ENCODE results near the gene SYK.

The SYK gene

DNA sequence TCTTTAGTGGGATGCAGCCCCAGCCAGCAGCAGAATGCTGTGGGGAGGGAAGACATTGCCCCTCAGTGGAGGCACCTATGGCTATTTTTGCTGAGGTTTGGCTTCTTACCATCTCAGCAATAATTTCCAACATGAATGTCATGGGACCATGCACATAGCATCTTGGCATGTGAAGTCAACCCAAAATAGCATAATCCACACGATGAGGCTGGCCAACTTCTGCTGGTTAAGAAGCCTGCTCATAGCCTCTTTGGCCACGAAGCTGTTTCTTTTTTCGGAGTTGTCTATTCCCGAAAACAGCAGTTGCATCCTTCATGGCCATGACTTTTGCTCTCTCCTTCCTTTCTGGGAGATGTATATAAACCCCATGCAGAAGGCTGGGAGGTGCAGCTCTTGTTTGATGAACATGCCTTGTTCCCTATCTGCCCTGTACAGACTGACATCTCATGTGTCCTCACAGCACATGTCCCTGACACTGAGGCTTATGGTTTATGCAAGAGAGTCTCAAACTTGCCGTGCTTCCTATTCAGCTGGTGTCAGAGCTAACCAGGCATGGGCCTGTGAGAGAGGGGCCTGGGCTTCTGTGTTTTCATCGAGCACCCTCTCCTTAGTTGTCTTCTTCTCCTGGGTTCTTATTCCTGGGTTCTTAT lies 45.3 kb downstream of the SYK start:
- Histone ChIP-seq H3K27me3 (ENCODE audit: control insufficient read depth, insufficient read depth, low read length) (no peaks in the 10 kb centered on the region), H3K4me3 (ENCODE audit: low read length) (no peak overlapping the region), H3K36me3 (ENCODE audit: control insufficient read depth, insufficient read depth, low read length) (no peaks in the 10 kb centered on the region), H3K4me1 (ENCODE audit: control insufficient read depth, insufficient read depth, low read length) (no peaks in the 10 kb centered on the region), H3K27ac (ENCODE audit: low read length) (no peak overlapping the region), H3K9me3 (ENCODE audit: control insufficient read depth, insufficient read depth, low read length) (no peaks in the 10 kb centered on the region)
- WGBS (ENCODE audit: insufficient coverage, insufficient read length) = no CpG with 5 or more reads among the region's 6 CpGs
- DNase-seq (ENCODE audit: low read depth, low spot score) = no peak

DNA sequence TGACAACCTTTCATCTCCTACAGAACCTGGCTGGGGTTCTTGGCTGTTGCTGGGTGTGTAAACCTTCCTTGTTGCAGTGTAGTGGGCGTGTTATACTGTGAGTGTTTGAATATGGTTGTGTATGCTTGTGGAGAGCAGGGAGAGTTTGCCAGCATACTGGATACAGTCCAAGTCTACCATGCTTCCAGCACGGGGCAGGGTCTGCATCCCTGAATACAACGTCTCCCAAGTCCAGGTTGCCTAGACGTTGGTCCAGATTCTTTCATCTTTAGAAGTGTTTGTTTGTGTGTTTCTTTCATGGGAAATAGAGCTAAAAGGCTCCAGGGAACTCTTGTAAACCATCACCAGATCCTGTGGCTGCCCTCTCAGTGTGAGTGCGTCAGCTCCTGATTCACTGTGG lies 46.4 kb downstream of the SYK start:
- no peak overlapping the region for H3K4me3 ChIP-seq (ENCODE audit: low read length)
- no peak for DNase-seq (ENCODE audit: low read depth, low spot score)
- no peaks in the 10 kb centered on the region for H3K27me3 ChIP-seq (ENCODE audit: control insufficient read depth, insufficient read depth, low read length)
- H3K9me3 ChIP-seq (ENCODE audit: control insufficient read depth, insufficient read depth, low read length) = no peaks in the 10 kb centered on the region
- no peak overlapping the region for H3K27ac ChIP-seq (ENCODE audit: low read length)
- no peaks in the 10 kb centered on the region for H3K36me3 ChIP-seq (ENCODE audit: control insufficient read depth, insufficient read depth, low read length)
- H3K4me1 ChIP-seq (ENCODE audit: control insufficient read depth, insufficient read depth, low read length) = no peaks in the 10 kb centered on the region
- no CpG with 5 or more reads among the region's 5 CpGs for WGBS (ENCODE audit: insufficient coverage, insufficient read length)

DNA sequence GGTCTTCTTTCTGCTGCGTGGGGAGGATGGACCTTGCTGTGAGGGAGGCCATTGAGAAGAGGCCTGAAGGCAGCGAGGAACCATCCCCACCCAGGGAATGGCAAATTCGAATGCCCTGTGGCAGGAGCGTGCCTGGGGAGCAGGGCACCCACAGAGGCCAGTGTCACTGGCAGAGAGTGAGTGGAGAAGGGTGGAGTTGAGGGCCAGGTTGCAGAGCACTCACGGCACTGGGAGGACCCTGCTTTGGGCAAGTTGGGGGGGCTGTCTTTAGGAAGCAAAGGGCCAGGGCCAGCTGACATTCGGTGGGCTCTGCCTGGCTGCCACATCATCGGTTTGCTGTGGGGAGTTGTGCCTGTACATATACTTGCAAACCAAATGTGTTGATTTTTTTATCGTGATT lies 47.2 kb downstream of the SYK start:
- no CpG with 5 or more reads among the region's 8 CpGs for WGBS (ENCODE audit: insufficient coverage, insufficient read length)
- Histone ChIP-seq H3K9me3 (ENCODE audit: control insufficient read depth, insufficient read depth, low read length) (no peaks in the 10 kb centered on the region), H3K36me3 (ENCODE audit: control insufficient read depth, insufficient read depth, low read length) (no peaks in the 10 kb centered on the region), H3K4me1 (ENCODE audit: control insufficient read depth, insufficient read depth, low read length) (no peaks in the 10 kb centered on the region), H3K4me3 (ENCODE audit: low read length) (no peak overlapping the region), H3K27me3 (ENCODE audit: control insufficient read depth, insufficient read depth, low read length) (no peaks in the 10 kb centered on the region), H3K27ac (ENCODE audit: low read length) (no peak overlapping the region)
- DNase-seq (ENCODE audit: low read depth, low spot score) = no peak

DNA sequence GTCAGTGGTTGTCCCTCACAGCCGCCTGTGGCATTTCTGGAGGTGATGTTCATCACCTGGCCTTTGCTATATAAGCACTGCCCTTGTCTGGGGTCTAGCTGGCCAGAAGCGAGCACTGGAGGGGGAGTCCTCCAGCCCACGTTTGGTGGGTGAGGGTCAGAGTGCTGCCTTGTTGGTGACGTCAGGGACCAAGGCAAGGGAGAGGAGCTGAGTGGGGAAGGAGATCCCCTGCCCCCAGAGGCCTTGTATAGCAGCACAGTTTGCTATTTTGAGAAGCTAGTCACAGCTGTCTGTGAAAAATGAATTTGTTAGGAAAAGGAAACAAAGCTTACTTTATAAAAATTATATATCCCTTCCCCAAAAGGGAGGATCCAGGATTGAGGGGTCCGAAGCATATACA lies 49.8 kb downstream of the SYK start:
- Histone ChIP-seq H3K4me3 (ENCODE audit: low read length) (no peak overlapping the region), H3K36me3 (ENCODE audit: control insufficient read depth, insufficient read depth, low read length) (no peaks in the 10 kb centered on the region), H3K4me1 (ENCODE audit: control insufficient read depth, insufficient read depth, low read length) (no peaks in the 10 kb centered on the region), H3K9me3 (ENCODE audit: control insufficient read depth, insufficient read depth, low read length) (no peaks in the 10 kb centered on the region), H3K27ac (ENCODE audit: low read length) (no peak overlapping the region), H3K27me3 (ENCODE audit: control insufficient read depth, insufficient read depth, low read length) (no peaks in the 10 kb centered on the region)
- no peak for DNase-seq (ENCODE audit: low read depth, low spot score)
- no CpG with 5 or more reads among the region's 5 CpGs for WGBS (ENCODE audit: insufficient coverage, insufficient read length)

DNA sequence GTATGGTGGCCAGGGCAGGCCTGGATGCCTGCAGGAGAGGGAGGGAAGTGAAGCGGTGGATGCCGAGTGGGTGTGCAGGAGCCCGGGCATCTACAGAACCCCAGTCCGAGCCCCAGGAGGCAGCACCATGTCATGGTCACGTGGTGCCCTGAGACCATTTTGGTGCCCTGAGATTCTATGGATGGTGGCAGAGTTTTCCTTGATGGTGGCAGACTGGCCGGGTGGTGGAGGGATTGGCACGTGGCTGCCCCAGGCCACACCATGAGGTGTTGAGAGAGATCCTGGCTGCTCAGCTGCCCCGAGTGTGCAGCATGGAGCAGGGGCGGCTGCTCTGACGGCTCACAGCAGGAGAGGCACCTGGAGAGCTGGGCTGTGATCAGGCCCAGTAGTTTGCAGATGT lies 52.3 kb downstream of the SYK start:
- Histone ChIP-seq H3K4me3 (ENCODE audit: low read length) (no peak overlapping the region), H3K27ac (ENCODE audit: low read length) (no peak overlapping the region), H3K36me3 (ENCODE audit: control insufficient read depth, insufficient read depth, low read length) (no peaks in the 10 kb centered on the region), H3K4me1 (ENCODE audit: control insufficient read depth, insufficient read depth, low read length) (no peaks in the 10 kb centered on the region), H3K9me3 (ENCODE audit: control insufficient read depth, insufficient read depth, low read length) (no peaks in the 10 kb centered on the region), H3K27me3 (ENCODE audit: control insufficient read depth, insufficient read depth, low read length) (no peaks in the 10 kb centered on the region)
- DNase-seq (ENCODE audit: low read depth, low spot score) = no peak
- WGBS (ENCODE audit: insufficient coverage, insufficient read length) = no CpG with 5 or more reads among the region's 10 CpGs

DNA sequence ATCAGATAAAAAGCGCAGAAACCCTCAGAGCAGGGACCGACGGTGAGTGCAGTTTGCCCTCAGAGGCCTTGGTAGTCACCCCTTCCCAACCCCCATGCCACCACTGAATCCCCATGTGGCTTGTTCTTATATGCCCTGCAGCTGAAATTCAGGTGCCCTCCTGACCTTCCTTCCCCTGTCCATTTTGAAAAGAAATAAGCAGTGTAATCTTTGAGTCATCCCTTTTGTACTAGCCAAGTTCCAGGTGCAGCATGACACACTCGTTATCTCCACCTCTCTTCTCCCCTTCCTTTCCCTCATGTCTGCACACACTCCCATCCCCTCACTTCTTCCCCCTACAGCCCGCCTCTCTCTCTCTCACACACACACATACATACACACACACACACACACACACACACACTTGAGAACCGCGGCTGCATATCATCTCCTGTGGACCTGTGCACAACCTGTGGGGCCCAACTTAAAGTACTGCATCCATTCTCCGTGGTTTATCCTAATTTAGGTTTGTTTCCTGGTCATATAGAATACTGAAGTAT lies 53.1 kb downstream of the SYK start:
- no peaks in the 10 kb centered on the region for H3K9me3 ChIP-seq (ENCODE audit: control insufficient read depth, insufficient read depth, low read length)
- no peaks in the 10 kb centered on the region for H3K4me1 ChIP-seq (ENCODE audit: control insufficient read depth, insufficient read depth, low read length)
- H3K4me3 ChIP-seq (ENCODE audit: low read length) = no peak overlapping the region
- H3K27me3 ChIP-seq (ENCODE audit: control insufficient read depth, insufficient read depth, low read length) = no peaks in the 10 kb centered on the region
- no peaks in the 10 kb centered on the region for H3K36me3 ChIP-seq (ENCODE audit: control insufficient read depth, insufficient read depth, low read length)
- H3K27ac ChIP-seq (ENCODE audit: low read length) = no peak overlapping the region
- no peak for DNase-seq (ENCODE audit: low read depth, low spot score)
- WGBS (ENCODE audit: insufficient coverage, insufficient read length) = no CpG with 5 or more reads among the region's 8 CpGs

DNA sequence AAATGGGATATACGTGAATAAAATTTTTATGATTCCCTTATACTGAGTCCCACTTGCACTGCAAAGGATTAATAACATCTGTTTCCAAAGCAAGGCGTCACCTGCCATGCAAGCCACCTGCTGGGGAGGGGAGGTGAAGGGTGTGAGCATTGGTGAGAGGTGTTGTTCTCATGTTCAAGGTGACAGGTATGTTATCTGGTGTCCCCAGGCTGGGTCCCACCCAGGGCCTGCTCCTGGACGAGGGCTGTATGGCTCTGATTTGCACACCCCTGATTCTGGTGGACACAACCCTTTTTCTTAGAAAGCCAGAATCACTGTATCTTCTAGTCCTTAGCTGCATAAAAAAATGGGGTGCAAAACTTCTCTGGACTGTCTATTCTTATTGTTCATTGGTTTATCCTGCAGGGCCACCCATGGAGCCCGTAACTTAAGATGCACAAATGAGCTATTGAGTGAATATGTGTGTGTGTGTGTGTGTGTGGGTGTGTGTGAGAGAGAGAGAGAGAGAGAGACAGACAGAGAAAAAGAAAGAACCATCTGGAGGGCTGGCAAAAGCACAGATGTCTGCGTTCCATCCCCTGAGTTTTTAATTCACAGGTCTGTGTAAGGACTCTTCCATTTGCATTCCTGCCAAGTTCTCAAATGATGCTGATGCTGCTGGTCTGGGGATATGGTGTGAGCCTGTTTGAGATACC lies 53.7 kb downstream of the SYK start:
- Histone ChIP-seq H3K27ac (ENCODE audit: low read length) (no peak overlapping the region), H3K9me3 (ENCODE audit: control insufficient read depth, insufficient read depth, low read length) (no peaks in the 10 kb centered on the region), H3K27me3 (ENCODE audit: control insufficient read depth, insufficient read depth, low read length) (no peaks in the 10 kb centered on the region), H3K4me3 (ENCODE audit: low read length) (no peak overlapping the region), H3K36me3 (ENCODE audit: control insufficient read depth, insufficient read depth, low read length) (no peaks in the 10 kb centered on the region), H3K4me1 (ENCODE audit: control insufficient read depth, insufficient read depth, low read length) (no peaks in the 10 kb centered on the region)
- no peak for DNase-seq (ENCODE audit: low read depth, low spot score)
- no CpG with 5 or more reads among the region's 5 CpGs for WGBS (ENCODE audit: insufficient coverage, insufficient read length)

DNA sequence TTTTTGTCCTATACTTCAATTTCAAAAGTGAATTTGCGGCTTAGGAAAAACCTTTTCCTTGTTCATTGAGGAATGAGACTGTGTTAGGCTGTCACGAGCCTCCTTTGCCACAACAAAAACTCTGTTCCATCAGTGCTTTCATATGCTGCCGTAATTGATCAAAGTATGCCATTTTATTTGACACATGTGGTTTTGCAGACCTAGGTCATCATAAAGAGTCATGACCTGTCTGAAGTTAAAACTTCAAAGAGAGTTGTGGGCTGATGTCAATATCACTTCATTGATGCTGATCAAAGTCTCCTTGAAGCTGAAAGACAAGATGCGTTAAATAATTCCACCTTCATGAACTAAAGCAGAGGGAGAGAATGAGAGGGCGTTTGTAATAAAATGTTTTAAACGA lies 55.5 kb downstream of the SYK start:
- no peak overlapping the region for H3K27ac ChIP-seq (ENCODE audit: low read length)
- H3K4me3 ChIP-seq (ENCODE audit: low read length) = no peak overlapping the region
- H3K4me1 ChIP-seq (ENCODE audit: control insufficient read depth, insufficient read depth, low read length) = no peaks in the 10 kb centered on the region
- H3K27me3 ChIP-seq (ENCODE audit: control insufficient read depth, insufficient read depth, low read length) = no peaks in the 10 kb centered on the region
- no peaks in the 10 kb centered on the region for H3K36me3 ChIP-seq (ENCODE audit: control insufficient read depth, insufficient read depth, low read length)
- WGBS (ENCODE audit: insufficient coverage, insufficient read length) = 100% methylated on average over 2 of the region's 6 CpGs
- no peak for DNase-seq (ENCODE audit: low read depth, low spot score)
- H3K9me3 ChIP-seq (ENCODE audit: control insufficient read depth, insufficient read depth, low read length) = no peaks in the 10 kb centered on the region

DNA sequence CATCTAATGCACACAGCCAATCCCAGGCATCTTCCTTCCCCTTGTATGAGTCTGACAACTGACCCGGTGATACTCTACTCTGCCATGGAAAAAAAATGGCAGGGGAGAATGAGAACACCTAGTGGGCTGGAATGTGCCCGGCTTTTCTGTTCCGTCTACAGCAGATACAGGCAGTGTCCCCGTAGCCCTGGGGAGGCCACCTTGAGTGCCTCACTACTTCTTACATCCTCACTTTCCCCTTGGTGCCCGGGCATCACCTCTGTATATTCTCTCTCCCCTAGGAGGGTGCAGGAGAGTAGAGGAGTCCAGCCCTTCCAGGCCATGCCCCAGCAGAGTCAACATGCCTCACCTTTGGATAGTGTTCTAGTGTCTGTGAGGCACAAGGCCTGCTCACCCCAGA lies 56.2 kb downstream of the SYK start:
- Histone ChIP-seq H3K4me1 (ENCODE audit: control insufficient read depth, insufficient read depth, low read length) (no peaks in the 10 kb centered on the region), H3K4me3 (ENCODE audit: low read length) (no peak overlapping the region), H3K27me3 (ENCODE audit: control insufficient read depth, insufficient read depth, low read length) (no peaks in the 10 kb centered on the region), H3K36me3 (ENCODE audit: control insufficient read depth, insufficient read depth, low read length) (no peaks in the 10 kb centered on the region), H3K27ac (ENCODE audit: low read length) (no peak overlapping the region), H3K9me3 (ENCODE audit: control insufficient read depth, insufficient read depth, low read length) (no peaks in the 10 kb centered on the region)
- DNase-seq (ENCODE audit: low read depth, low spot score) = no peak
- no CpG with 5 or more reads among the region's 5 CpGs for WGBS (ENCODE audit: insufficient coverage, insufficient read length)

DNA sequence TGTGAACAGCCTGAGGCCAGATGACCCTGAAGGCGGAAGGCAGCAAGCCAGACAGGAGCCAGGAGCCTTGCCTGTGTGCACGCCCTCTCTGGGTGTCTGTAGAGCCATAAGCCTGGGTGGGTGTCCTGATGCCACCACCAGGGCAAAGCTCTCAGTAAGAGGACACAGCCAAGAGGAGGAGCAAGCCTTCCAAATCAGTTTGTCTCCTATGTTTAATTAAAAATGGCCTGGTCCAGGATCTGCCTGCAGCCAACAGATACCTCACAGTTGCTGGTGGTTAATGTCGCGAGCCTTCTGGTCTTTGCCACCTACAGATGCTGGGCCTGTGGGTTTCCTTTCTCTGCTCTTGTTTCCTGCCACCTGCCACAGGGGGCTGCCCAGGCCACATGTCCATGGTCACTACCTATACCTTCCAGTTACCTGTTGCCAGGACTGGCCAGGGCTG lies 56.9 kb downstream of the SYK start:
- H3K4me3 ChIP-seq (ENCODE audit: low read length) = no peak overlapping the region
- no peaks in the 10 kb centered on the region for H3K4me1 ChIP-seq (ENCODE audit: control insufficient read depth, insufficient read depth, low read length)
- no peak for DNase-seq (ENCODE audit: low read depth, low spot score)
- H3K36me3 ChIP-seq (ENCODE audit: control insufficient read depth, insufficient read depth, low read length) = no peaks in the 10 kb centered on the region
- no CpG with 5 or more reads among the region's 4 CpGs for WGBS (ENCODE audit: insufficient coverage, insufficient read length)
- H3K27ac ChIP-seq (ENCODE audit: low read length) = no peak overlapping the region
- H3K9me3 ChIP-seq (ENCODE audit: control insufficient read depth, insufficient read depth, low read length) = no peaks in the 10 kb centered on the region
- H3K27me3 ChIP-seq (ENCODE audit: control insufficient read depth, insufficient read depth, low read length) = no peaks in the 10 kb centered on the region

DNA sequence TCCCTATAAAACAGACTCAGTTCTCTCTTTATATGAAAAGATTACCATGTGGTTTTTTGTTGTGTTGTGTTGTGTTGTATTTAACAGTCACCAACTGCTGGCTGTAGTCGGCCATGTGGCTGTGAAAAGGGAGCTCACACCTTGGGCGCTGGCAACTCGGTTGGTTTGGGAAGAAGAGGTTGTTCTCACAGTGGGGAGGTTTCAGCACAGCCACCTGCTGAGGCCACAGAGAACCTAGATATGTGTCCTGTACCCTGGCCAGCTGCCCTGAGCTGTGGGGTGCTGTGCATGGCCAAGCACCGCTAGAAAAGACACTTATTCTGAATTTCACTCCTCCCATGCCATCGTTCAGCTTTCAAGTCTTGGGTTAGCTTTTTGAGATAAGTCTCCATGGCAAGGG lies 58.8 kb downstream of the SYK start:
- no peak for DNase-seq (ENCODE audit: low read depth, low spot score)
- Histone ChIP-seq H3K4me1 (ENCODE audit: control insufficient read depth, insufficient read depth, low read length) (no peaks in the 10 kb centered on the region), H3K9me3 (ENCODE audit: control insufficient read depth, insufficient read depth, low read length) (no peaks in the 10 kb centered on the region), H3K27me3 (ENCODE audit: control insufficient read depth, insufficient read depth, low read length) (no peaks in the 10 kb centered on the region), H3K4me3 (ENCODE audit: low read length) (no peak overlapping the region), H3K27ac (ENCODE audit: low read length) (no peak overlapping the region), H3K36me3 (ENCODE audit: control insufficient read depth, insufficient read depth, low read length) (no peaks in the 10 kb centered on the region)
- no CpG with 5 or more reads among the region's 5 CpGs for WGBS (ENCODE audit: insufficient coverage, insufficient read length)
